OCI-LY7 (cell line): ENCODE measurements around the gene ZDHHC14.

Experiments used
- EZH2phosphoT487 ChIP-seq: fragments of 200-600 bp; sonication (generic); IDR thresholded peaks from 2 replicates; pipeline ENCODE4 v1.6.1; 2018; ENCODE audit warnings: low read depth, borderline replicate concordance, mild to moderate bottlenecking, mixed run types, antibody characterized with exemption, low read length, moderate library complexity, mixed read lengths
- TF ChIP-seq, protein P1 (sequence below): fragments of 200-600 bp; sonication (generic); conservative IDR thresholded peaks from 2 replicates; pipeline ENCODE4 v1.5.1; 2014; ENCODE audit warnings: mild to moderate bottlenecking, antibody characterized with exemption, low read length, moderate library complexity, mixed read lengths

DNA sequence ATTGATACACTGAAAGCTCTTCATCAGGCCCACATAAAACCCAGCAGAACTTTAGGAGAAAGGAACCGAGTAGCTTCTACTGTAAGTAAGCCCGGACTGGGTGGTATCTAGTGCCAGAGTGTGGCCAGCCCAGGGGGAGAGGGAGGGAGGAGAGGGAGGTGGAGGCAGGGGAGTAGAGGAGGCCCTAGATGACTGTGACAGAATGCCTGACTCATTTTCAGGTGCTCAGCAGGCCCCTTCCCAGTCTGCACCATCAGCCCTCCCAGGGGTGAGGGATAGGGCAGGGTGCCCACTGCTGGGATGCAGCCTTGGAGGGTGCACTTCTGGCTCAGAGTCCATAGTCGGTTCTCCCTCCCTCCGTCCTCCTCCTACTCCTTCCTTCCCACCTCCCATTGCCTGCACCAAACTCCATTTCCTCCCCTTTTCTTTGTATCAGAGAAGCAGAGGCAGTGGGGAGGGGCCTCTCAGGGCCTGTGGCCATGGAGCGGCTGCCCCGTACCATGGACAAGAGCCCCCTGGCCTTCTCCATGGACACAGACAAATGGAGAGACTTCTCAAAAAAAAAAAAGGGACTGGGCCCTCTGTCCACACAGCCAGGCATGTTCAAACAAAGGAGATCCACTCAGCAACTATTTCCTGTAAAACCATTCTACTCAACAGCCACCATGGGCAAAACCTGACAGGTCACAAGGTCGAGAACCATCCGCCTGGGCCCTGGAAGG lies 257.1 kb downstream of the ZDHHC14 start:
- TF ChIP-seq, protein P1, sequence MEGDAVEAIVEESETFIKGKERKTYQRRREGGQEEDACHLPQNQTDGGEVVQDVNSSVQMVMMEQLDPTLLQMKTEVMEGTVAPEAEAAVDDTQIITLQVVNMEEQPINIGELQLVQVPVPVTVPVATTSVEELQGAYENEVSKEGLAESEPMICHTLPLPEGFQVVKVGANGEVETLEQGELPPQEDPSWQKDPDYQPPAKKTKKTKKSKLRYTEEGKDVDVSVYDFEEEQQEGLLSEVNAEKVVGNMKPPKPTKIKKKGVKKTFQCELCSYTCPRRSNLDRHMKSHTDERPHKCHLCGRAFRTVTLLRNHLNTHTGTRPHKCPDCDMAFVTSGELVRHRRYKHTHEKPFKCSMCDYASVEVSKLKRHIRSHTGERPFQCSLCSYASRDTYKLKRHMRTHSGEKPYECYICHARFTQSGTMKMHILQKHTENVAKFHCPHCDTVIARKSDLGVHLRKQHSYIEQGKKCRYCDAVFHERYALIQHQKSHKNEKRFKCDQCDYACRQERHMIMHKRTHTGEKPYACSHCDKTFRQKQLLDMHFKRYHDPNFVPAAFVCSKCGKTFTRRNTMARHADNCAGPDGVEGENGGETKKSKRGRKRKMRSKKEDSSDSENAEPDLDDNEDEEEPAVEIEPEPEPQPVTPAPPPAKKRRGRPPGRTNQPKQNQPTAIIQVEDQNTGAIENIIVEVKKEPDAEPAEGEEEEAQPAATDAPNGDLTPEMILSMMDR, result no peak
- TF ChIP-seq EZH2phosphoT487, result no peak
